Glomerular endothelial cell (primary cell): Measurements from ENCODE around the gene HDAC5. TPM values are rescaled to one million over a fixed set of nuclear protein-coding genes. Genes with fewer than 3 reads are reported as not detected.
"Not testable (repeated sequence)": the region's sequence is repeated elsewhere in the genome, so short reads cannot be mapped to it uniquely, and the experiment has no call there.

Source experiments
- DNase-seq: peaks from one replicate; pipeline ENCODE4 v3.0.0-alpha.2; 2011; ENCODE audit warnings: low read depth, low spot score; ENCODE audit errors: extremely low read depth
- total RNA-seq: library from RNA; depleted of rRNA; stranded (reverse); fragments of >200 nt; gene quantifications from 2 replicates; pipeline ENCODE4 v1.2.3, GENCODE V29; 2015

HDAC5 gene
- total RNA-seq, 1 donor from 2014 or later = 46.9 TPM

DNA sequence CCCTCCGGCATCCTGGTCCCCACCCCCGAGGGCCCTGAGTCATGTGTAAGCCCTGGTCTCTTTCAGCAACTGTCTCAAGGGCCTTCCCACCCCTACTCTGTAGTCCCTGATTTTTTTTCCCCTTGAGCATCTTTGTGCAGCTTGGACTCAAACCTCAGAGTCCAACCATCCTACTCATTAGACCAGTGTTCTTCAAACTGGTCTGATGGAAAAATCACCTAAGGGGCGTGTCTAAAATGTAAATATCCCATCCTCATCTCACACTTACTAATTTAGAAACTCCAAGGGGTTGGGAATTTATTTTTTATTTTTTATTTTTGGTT lies 52.3 kb downstream of the HDAC5 start:
- no peak for DNase-seq

- peak; percentile 80 for DNase-seq
These were observed 52.8 kb downstream of the HDAC5 start, which contains the start of gene G6PC3 for GRCh38 chr17:44070455-44071197. G6PC3 (plus strand) TSS chr17:44070735; CDS start chr17:44070966, 231 bp downstream.

DNA sequence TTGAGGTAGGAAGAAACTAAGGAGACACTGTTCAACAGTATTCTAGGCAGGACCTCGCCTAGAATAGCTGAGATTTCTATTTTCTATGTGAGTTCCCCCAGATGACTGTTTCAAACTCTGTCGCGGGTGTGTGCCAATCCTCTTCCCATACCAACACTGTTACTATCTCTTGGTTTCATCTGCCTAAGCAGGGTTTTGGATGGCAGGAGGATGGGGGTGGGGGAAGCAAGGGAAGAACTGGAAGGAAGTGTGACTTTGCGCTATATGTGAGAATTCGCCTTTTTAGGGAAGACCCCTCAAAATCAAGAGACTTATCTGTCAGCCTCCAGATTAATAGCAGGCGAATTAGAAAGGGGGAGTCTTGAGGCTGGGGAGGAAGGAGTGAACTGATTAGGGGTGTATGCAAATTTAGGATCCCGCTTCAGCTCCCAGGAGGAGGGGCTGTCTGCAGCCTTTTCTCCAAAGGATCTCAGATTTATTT lies 53.4 kb downstream of the HDAC5 start:
- no peak for DNase-seq

GRCh38 chr17:44067545-44067940 lies 55.9 kb downstream of the HDAC5 start:
- no peak for DNase-seq

GRCh38 chr17:44066204-44066930 lies 57.1 kb downstream of the HDAC5 start, which contains the start of gene LSM12:
LSM12 (minus strand) TSS chr17:44066671; CDS start chr17:44066587, 84 bp downstream.
- peak; percentile 41 for DNase-seq

DNA sequence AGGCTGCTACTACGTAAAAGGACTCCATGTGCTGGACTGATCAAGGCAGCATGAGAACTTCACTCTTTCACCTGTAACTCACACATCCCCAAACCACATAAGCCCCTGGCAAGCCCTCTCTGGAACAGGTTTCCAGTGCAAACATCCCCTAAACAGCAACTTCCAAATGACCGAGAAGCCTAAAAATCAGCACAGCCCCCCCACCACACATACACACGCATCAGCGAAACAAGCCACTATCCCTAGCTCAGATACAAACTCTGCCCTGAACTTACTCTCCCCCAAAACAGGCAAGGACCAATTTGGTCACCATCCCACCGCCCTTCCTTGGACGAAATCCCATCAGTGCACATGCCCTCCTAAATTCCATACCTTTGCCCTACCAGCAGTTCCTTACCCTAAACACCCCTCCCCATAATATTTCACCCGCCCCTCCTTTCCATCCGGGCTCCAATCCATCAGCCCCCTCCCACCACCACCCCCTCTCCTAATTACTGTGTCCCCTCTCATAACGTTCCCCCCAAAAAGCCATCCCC lies 57.7 kb downstream of the HDAC5 start:
- DNase-seq = no peak

DNA sequence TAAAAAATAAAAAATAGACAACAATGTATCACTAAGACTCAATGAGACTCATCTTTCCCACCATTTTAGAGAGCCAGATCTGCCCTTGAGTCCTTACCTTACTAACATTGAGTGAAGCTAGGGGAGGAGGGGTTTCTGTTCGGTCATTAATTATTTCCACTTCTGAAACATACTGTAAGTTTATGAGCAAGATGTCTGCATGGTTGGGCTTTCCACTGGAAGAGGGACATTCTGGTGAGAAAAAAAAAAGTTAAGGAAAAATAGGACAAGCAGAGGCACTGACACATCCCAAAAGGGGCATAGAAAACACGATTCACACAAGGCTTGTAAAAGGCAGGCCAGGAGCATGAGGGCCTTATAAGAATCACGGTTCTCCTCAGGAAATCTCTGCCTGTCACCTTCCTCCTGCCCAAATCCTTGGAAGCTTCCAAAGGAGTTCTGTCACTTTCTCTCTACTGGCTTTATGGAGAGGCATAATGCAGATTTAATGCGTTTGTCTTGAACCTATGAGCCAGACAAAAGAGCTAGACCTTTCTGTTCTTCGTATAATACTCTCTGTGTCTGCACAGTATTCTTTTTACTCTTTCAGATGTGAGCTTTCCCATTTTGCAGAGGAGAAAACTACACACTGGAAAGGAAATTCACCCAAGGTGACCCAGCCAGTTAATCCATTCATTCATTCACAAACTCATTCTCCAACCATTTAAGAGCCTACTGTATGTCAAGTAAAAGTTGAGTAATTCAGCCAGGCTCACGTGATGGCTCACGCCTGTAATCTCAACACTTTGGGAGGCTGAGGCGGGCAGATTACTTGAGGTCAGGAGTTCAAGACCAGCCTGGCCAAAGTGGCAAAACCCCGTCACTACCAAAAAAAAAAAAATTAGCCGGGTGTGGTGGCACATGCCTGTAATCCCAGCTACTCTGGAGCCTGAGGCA lies 59.5 kb downstream of the HDAC5 start:
- no peak for DNase-seq

- no peak for DNase-seq
These were observed 60.6 kb downstream of the HDAC5 start for GRCh38 chr17:44062871-44063270.

DNA sequence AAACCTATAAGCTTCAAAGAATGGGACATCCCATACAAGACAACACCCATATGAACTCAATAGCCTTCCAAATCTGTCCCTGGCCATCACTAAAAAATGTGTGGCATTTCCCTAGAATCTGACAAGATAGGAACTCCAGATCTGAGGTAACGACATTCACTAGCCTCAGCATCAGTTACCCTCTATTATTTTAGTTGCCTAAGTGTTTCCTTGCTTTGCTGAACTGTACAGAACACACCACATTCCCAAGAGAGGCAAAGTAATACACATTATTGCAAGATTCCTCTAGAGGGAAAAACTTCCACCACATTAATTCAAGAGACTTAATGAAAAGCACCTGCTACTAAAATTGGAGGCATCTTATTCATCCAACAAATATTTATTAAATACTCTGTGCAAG lies 62.0 kb downstream of the HDAC5 start:
- DNase-seq = no peak

DNA sequence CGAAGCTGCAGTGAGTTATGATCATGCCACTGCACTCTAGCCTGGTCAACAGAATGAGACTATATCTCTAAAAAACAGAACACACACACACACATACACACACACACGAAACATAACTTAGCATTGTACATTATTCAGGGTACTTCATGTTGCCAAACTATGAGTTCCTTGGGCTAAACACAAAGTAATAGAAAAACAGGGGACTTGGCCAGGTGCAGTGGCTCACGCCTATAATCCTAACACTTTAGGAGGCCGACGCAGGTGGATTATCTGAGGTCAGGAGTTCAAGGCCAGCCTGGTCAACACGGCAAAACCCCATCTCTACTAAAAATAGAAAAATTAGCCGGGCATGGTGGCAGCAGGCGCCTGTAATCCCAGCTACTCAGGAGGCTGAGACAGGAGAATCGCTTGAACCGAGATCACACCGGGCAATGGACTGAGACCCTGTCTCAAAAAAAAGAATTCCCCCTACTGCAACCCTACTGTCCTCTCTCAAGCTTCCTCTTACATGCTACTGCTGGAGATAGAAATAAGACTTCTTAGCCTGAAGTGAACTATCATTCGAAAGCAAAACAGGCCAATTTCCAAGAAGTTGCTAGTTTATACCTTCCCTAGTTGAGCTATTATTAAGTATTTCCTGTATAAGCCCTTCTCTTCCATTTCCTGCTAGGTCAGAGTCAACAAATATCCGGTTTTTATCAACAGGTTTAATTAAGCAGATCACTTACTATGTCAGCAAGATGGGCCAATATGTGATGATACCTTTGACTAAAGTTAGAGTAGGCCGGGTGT lies 64.1 kb downstream of the HDAC5 start:
- no peak for DNase-seq

GRCh38 chr17:44053125-44053872 lies 70.1 kb downstream of the HDAC5 start:
- DNase-seq = no peak

DNA sequence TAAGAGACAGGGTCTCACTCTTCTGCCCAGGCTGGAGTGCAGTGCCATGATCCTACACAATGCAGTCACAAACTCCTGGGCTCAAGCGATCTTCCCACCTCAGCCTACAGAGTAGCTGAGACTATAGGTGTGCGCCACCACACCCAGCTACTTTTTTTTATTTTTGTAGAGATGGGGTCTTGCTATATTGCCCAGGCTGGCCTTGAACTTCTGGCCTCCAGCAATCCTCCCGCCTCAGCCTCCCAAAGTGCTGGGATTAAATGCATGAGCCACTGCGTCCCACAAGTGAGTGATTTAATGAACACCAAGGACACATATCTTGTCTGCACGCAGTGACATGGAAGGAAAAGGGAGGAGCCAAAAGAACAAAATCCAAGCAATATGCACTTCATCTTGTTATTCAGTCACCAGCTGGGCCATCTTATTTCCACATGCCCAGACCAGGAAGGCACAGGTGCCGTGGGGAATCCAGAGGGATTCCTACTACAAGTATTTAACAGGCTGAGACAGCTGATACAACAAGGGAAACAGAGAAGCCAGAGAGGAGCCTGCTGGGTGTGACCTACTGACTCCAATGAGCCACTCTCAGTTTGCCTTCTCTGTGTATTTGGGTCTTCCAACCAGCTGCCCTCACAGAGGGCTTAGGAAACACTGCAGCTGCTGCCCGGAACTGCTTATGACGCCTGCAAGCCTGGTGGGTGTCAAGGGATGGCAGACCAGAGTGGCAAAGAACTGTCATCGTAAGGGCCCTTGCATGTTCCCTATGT lies 74.0 kb downstream of the HDAC5 start:
- no peak for DNase-seq

DNA sequence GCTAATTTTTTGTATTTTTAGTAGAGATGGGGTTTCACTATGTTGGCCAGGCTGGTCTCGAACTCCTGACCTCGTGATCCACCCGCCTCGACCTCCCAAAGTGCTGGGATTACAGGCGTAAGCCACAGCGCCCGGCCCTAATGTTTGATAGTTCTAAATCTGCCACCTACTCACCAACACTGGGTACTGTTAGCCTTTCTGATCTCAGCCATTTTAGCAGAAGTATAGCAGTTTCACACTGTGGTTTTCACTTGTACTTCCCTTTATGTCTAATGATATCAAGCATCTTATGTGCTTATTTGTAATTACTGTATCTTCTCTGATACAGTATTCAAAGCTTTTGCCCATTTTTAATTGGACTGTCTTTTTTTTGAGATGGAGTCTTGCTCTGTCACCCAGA lies 76.5 kb downstream of the HDAC5 start:
- not testable (repeated sequence) for DNase-seq

DNA sequence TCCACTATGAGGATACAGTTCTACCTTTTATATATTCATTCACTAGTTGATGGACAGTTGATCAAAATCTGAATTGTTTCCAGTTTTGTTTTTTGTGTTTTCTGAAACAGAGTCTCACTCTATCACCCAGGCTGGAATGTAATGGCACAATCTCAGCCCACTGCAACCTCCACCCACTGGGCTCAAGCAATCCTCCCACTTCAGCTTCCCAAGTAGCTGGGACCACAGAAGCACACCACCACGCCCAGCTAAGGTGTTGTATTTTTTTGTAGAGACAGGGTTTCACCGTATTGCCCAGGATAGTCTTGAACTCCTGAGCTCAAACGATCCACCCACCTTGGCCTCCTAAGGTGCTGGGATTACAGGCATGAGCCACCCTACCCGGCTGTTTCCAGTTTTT lies 78.0 kb downstream of the HDAC5 start:
- DNase-seq = no peak

DNA sequence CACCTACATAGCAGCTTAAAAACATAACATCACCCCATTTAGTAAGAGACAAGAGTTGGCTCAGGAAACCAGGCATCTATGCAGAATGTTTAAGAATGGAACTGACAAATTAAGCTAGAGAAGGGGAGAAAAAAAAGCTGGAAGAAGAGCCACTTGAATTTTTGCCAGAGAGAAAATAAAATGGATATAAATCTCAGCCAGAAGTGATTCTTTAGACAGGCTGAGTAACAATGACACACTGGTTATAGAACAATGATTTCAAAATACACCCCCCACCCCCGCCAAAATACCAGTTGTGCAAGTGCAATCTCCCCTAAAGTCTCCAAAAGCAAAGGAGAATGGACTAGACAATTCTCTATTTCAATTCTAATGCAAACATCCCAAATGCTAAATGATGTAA lies 79.4 kb downstream of the HDAC5 start:
- DNase-seq = no peak

DNA sequence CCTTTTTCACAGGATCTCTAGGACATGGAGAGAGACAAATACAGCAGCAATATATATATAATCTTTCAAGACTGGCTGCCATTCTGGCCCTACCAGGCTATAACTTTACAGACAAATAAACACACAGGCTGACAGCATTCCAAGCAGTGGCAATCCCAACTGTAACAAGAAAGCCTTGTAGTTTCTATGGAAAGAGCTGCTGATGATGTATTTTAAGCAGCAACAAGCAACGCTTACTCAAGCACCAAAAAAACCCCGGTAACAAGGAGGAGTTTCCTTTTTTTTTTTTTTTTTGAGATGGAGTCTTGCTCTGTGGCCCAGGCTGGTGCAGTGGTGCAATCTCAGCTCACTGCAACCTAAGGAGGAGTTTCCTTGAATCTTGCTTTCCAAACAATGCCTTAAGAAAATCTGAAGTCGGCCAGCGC lies 80.2 kb downstream of the HDAC5 start:
- DNase-seq = no peak

DNA sequence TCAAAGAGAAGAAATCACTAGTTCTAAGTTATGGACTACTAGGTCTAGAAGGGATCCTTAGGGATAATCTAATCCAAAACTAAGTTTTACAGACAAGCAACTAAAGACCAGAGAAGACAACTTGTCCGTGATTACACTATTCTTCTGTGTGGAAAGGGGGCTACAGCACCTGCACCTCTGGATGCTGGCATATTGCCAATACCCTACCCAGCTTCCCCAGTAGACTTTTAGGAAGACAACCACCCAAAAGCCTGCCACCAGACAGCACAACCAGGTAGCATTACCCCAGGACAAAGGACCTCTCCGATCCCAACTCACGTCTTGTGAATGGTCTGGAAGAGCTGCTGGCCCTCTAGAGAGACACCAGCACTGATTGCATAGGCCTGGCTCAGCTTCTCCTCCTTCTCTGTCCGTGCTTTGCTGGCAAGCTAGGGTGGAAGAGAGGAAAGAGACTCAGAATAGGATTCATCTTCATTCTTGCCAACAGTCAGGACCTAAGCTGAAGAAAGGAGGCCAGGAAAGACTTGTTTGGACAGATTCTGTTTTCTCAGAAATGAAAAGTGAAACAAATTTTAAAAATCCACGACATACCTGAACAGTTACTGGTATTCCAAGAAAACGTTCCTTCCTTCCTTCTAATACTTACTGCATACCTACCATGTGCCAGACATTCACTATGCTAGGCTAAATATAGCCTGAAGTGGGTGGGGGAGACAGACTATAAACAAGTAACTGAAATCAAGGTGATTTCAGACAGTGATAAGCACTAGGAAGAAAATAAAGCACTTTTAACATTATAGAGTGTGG lies 83.4 kb downstream of the HDAC5 start:
- DNase-seq = no peak

GRCh38 chr17:44038604-44039011 lies 84.8 kb downstream of the HDAC5 start:
- no peak for DNase-seq
